Stimulated activated CD8-positive, alpha-beta memory T cell treated with anti-CD3 and anti-CD28 coated beads, Interleukin-12 subunit alpha, Interleukin-12 subunit beta, amount 100 ng/mL, for 24 hours (primary cell): ENCODE data around the gene FHOD1.

ENCODE experiments used
- DNase-seq: peaks from one replicate; pipeline ENCODE4 v3.0.0-alpha.2; 2020; ENCODE audit errors: extremely low read depth

FHOD1 gene

DNA sequence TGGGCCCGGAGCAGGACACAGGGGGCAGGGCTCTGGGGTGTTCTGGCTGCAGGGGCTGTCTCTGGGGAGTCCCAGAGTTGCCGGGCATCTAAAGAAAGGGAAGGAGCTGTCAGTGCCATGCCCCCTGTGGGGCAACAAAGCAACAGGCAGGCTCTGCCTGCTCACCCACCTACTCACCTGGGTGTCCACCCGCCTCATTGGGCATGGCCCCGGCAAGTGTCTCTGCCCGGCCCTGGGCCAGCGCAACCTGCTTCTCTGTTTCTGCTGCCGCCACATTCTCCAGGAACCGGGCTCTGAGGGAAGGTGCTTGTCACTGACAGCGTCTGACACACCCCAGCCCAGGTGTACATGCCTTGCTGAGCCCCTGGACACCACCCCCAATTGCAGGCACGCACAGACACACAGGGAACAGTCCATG lies 13.1 kb downstream of the FHOD1 start:
- no peak for DNase-seq

DNA sequence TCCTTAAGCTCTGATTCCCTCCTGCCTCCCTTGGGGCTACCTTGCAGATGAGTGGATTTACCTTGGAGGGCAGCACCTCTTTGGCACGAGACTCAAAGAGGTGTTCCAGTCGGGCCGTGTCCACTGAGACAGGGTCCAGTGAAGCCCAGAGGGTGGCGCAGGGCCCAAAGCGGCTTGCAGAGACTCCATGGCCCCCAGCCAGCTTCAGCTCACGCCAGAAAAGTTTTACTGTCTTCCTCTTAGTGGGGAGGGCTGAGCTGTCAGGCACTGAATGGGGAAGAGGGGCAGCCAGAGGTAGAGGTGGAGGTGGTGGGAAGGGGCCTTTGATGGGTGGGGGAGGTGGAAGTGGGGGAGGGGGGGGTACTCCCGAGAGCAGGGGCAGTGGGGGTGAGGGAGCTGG lies 13.7 kb downstream of the FHOD1 start:
- no peak for DNase-seq

DNA sequence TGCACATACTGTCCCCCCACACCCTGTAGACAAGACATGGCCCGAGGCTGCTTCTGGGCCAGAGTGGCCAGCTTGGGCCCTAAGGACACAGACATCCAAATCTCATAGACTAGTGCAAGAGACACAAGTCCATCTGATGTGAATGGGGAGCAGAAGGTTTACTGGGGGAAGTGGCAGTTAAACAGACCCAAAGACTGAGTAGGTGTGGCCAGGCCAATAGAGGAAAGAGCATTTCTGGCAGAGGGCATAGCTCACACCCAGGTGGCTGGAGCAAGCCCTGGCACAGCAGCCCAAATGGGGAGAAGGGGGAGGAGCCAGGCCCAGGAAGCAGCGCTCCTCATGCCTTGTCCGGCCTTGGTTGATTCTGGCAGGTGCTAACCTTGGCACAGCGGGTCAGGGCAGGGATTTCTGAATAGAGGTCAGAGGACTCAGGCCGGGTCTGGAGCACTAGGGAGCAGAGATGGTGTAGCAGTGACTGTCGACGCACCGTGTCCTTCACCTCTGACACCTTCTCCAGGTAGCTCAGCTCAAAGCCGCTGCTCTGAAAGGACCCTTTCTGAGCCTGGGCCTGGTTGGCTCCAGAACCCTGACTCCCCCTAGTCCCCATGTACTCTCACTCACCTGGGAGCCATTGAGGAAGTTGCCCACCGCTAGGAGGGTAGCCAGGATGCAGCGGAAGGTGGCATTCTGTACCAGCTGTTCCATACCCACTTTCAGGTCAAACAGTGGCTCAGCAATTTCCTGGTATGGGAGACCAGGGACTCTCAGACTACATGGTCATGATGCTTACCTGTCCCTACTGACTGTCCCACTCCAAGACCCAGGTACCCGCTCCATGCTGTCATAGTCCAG lies 16.2 kb downstream of the FHOD1 start:
- no peak for DNase-seq

DNA sequence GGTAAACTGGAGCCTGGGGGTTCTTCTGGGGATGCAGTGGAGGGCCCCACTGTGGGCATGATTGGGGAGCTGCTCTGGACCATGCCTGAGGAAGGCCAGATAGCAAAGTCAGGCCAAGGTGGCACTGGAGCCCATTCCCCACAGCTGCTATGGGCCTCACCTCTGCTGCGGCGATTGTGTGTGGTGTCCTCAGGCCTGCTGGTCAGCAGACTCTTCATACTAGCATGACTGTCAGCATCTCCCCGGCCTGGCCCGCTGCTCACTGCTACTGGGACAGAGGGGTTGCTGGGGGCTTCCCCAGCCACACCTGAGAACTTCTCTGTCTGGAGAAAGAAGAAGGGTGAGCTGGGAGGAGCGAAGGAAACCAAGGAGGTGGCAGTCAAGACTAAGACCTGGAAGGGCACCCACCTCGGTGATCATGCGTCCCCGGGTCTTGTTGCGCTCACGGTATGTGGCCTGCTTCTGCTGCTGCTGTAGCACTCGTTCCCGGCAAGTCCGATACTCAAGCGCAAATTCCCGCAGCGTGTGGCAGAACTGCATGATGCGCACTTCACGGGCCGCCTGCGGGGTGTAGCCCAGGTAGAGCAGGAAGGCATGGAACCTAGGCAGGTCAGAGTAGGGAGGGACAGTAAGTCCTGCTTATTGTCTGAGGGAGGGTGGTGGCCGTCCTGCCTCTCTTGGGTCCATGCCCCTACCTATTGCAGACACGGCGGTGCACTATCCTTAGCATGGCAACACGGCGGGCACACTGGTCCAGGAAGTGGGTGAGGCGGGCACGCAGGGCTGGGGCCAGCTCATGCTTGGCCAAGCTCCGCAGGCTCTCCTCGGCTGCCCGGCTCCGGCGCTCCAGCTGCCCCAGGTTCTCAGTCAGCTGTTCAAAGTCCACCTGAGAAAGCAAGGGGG lies 17.1 kb downstream of the FHOD1 start:
- no peak for DNase-seq

DNA sequence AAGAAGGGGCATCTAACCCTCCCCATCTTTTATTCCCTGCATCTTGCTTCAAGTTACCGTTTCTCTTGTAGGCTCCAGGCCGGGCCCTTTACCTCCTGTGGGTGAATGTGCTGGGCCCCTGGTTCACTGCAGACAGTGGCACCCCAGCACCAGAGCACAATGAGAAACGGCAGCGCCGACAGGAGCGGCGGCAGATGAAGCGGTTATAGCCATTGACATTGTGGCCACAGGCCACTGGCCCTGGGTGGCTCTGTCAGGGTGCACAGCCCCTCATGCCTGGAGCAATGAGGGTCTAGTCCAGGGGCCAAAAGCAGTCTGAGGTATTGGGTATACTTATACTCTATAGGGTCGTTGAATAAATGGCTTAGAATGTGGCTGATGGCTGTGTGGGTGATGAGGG lies 18.4 kb downstream of the FHOD1 start:
- no peak for DNase-seq

DNA sequence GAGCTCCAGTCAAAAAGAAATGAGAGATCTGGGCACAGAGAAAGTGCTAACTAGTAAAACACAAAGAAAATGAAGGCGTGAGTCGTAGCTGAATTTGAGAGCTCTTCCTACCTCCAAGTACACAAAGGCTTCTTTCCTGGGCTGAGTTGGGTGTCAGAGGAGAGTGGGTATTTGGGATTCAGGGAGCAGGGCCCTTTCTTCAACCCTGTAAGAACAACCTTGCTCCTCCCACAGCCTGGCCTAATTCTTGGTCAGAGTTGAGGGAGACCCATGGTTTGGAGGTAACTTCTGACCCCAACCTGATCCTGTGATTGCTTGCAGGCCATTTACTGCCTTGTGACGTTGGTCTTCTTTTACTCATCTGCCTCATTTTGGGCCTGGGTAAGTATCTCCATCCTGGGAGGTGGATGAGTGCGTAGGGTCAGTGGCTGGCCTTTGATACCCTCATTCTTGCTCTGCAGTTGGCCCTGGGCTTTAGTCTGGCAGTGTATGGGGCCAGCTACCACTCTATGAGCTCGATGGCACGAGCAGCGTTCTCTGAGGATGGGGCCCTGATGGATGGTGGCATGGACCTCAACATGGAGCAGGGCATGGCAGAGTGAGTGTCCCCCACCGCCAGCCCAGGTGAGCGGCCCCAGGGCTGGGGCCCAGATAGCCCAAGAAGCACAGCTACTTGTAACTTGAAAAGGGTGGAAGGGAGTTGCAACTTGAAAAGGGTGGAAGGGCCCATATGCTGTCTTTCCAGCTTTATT lies 19.1 kb downstream of the FHOD1 start:
- DNase-seq: no peak

DNA sequence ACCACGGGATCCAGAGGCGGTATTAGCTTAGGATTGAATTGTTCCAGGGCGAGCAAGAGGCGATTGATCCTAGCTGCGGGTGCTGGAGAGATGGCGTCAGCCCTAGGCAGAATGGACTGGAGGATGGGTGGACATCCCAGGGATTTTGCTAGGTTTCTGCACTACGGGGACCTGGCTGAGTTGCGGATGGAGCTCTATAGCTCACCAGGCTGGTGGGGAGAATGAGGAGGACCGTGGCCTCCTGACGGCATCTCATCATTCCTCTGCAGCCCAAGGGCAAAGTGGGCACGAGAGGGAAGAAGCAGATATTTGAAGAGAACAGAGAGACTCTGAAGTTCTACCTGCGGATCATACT lies 19.7 kb downstream of the FHOD1 start:
- DNase-seq: no peak

DNA sequence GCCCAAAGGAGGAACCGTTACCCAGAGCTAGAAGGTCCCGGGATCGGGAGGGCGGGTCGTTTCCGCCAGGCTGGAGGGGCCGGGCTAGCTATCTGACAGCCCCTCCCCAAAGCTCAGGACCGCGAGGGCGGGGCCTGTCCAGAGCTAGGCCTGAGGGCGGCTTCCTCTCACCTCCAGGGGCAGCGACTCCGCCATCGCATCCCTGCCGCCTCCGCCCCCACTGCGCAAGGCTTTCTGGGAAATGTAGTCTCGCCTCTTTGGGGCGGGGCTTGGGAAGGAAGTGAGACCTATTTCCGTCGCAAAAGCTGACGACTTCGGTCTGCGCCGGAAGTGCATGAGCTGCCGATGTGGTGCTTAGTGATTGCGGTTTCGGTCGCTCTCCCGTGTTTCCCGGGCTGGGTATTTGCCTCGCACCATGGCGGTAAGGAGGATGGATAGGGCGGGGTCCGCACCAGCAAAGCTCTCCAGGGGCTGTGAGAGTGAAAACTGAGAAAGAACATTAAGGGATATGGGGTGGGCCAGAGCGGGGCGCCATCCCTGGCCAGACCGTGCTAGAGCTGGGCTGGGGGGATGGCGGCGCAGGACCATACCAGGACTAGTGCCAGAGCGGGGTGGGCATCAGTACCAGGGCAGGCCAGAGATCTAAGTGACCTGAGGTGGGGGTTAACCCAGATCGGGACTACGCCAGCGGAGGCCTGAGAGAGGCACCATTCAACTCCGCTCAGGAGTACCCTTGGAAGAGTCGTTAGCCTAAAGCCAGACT lies 20.3 kb downstream of the FHOD1 start, which contains the start of gene TMEM208:
TMEM208 (plus strand) TSS at position 327 of the 763 bp plus-strand sequence; CDS start at position 416, 89 bp downstream.
- peak; percentile 95 for DNase-seq

DNA sequence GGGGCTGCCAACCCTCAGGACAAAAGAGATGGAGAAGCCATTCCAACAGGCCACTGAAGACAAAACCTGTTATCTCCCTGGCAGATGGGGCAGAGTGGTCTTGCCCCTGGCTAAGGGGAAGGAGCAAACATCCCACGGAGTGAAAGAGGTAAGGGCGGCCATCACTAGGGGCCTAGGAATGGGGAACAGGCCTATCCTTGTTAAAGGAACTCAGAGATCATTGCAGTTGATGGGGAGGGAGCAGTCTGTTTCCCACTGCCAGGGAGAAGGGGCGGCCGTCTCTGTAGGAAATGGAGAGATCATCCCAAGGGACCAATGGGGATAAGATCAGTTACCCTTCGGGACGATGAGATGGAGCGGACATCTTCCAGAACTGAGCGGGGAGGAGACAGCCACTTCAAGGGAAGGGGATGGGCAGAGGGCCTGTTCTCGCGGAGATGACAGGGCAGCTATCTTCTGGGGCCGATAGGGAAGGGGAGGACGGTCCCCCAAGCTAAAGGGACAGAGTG lies 20.9 kb downstream of the FHOD1 start:
- DNase-seq: no peak

DNA sequence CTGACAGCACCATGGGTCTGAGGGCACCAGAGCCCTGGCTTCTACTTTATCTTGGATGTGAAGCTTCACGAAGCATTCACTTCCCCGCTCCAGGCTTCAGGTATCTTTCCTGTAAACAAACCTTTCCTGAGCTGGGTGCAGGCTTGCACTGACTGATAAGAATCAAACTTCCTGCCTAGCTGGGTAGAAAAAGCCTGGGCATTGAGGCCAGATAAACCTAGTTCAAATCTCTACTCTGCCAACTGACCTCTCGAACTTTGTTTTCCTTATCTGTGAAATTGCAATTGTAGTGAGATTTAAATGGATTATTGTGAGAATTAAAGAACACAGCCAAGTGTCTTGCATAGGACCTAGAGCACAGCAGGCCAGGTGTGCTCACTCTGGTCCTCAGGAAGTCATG lies 23.3 kb downstream of the FHOD1 start:
- DNase-seq: no peak

DNA sequence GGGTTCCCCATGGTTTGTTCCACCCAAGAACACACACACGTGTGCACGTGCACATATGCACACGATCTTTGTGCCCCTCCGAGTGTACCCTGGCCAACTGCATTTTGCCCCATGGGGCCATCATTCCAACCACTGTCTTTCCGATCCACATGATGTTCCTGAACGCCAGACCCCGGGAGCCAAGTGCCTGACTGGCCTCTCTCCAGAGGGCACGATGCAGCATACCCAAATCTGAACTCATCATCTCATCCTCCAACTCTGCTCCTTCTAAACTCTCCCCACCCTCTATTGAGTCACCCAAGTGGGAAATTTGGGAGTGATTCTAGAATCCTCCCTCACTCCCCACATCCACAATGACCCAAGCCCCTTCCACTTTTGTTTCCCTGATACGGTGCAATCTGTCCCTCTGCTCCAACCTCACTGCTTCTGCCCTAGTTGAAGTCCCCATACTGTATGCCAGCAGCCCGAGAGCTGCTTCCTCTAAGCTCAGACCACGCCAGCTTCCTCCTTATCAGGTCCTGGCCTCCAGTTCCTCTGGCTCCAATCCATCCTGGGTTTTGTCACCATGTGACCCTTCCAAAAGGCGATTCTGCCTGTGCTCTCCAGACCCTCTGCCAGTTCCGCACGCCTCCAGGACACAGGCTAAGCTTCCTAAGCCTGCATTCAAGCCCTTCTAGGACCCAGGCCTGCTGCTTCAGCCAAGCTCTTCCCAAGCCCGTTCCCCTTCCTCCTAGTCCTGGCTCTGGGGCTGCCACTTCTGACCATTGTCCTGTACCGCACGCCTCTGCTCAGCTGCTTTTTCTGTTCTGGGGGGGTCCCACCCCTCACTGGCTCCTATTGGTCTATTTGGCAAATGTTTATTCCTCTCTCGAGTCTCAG lies 30.4 kb downstream of the FHOD1 start:
- DNase-seq: no peak

DNA sequence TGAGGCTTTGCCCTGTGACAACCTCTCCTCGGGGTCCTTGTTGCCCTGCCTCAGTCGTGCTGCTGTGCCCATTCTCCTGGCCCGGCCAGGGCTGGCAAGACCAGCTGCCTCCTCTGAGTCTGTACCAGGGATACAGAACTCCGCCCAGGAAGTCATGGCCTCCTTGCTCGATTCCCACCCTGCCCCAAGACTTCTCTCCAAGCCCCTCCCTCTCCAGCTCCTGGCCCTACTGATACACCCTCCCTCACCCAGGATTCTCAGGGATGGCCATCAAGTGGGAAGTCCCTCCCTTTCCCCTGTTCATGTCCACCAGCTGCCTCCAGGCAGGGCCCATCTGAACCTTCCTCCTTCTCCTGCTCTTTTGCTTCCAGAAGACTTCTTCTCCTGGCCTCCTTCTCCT lies 31.6 kb downstream of the FHOD1 start:
- no peak for DNase-seq

DNA sequence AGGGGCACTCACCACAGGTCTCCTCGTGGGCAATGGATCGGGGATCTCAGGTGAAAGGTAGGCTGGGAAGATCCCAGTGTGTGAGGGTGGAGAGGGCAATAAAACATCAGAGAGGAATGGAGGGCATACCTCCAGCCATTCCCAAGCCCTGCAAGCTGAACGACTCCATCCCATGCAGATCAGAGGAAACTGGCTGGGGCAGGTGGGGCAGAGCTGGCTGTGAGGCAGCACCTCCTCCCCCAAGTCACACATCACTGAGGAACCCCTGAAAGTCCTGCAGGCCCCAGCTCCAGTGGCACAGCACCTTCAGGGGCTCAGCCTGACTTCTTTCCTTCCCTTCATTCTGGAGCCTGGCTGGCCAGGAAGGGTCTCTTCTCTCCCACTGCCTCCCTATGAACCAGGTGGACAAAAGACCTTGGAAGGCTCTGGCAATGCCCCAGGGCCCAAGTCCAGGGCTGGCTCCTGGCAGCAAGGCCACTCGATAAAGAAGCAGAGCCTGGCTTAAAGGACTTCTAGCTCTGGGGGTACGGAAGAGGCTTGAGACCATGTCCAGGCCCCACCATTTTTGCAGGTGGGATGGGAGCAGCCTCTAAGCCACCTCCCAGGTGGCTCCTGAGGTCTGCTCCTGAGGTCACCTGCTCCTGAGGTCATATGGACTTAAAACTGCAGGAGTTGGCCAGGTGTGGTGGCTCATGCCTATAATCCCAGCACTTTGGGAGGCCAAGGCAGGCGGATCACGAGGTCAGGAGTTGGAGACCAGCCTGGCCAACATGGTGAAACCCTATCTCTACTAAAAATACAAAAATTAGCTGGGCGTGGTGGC lies 33.9 kb downstream of the FHOD1 start:
- no peak for DNase-seq

DNA sequence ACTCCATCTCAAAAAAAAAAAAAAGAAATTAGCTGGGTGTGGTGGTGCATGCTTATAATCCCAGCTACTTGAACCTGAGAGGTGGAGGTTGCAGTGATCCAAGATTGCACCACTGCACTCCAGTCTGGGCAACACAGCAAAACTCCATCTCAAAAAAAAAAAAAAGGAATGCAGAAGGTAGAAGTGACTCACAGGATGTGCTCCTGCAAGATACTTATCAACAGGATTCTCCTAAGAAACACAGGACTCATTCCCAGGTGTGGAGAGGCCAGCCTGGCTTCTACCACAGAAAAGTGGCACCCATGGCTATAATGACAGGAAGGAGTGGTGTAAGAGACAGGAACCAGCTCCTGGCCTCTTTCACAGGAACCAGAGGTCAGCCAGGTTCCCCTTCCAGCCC lies 34.5 kb downstream of the FHOD1 start:
- DNase-seq: no peak

DNA sequence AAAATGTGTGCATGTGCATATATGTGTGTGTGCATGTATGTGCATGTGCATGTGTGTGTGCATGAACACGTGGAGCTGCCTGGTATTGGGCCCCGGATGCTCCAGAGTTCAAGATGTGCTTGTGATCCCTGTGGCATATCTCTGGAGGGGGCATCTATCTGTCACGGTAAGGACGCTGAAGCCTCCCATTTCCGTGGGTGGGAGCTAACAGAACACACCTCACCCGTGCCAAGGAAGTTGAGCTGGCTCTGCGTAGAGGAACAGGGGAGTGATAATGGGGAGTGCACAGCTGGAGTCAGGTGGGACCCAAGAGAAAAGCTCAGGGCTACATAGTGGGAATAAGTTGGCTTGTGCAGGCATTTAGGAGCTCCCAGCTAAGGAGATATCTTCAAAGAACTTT lies 35.6 kb downstream of the FHOD1 start:
- no peak for DNase-seq

DNA sequence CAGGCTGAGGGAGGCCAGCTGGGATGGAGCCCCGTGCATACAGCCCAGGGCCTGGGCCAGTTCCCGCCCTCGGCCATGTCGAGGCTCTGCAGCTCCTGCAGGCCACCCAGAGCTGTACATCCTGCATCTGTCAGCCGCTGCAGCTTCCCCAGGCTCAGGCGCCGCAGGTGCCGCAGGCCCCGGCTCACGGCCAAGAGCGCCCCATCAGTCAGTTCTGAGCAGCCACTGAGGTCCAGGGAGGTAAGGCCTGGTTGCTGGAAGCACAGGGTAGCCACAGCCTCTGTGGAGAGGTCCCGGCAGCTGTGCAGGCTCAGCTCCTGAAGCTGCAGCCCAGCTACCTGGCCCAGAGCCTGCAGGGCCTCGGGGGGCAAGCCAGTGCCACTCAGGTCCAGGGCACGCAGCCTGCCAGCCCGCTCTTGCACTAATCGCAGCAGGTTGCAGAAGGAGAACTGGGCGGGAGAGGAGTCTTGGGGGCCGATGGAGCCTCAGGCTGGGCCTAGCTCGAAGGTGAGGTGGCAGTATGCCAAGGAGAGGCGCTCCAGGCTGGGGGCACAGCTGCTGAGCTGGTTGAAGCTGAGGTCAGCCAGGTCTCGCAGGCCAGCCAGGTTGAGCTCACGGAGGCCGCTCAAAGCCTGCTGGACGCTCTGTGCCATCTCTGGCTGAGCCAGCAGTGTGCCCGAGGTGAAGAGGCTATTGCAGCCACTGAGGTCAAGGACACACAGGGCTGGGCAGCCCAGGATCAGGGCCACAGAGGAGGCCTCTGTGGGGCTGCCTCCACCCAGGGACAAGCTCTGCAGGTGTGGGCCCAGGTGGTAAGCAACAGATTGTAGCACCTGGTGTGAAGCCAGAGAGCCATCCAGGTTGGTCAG lies 37.0 kb downstream of the FHOD1 start:
- no peak for DNase-seq

DNA sequence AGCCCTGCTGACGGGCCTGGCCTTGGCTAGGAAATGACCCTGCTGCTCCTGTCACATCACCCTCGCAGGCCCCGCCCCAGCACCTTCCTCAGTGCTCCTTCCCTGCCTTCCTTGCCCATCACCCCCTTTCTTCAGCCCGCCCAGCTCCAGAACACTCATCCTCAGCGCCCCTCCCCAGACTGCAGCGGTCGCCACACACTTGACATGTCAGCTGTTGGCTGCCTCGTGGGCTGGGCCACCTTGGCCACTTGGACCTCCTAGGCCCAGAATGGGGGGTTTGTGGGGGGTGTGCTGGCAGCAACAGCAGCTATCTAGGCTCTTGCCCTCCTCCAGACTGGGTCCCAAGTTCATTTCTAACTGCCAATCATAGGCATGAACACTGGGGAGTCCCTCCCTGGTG lies 37.7 kb downstream of the FHOD1 start:
- no peak for DNase-seq

DNA sequence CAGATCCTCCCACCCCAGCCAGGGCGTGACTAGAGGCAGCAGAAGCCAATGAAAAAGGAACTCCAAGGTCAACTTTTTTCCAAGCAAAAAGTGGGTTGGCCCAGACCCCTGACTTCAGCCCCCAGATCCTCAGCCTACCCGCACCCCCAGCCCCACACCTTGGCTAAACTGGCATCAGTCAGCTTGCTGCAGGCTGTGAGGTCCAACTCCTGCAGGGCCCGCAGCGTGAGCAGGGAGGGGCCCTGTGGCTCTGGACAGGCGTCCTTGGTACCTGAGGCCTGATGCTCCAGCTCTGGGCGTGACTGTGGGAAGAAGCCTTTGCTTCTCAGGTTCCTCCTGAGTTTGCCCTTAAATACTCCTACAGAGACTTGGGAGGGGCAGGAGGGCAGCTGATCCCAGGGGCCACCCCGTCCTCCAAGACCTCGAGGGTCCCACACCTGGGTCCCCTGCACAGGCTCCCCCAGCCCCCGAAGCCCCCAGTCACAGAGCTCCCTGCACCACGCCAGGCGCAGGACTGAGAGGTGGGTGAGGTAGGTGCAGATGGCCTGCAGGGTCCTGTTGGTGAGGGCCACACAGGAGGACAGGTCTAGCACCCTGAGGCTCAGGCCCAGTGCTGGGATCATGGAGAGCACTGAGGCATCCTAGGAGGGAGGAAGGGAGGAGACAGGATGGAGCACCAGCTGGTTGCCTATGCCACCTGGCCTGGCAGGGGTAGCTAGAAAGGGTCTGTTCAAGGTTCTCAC lies 39.0 kb downstream of the FHOD1 start:
- no peak for DNase-seq
